Stimulated activated CD8-positive, alpha-beta memory T cell treated with anti-CD3 and anti-CD28 coated beads, Interleukin-15, amount 100 ng/mL, for 24 hours (primary cell): ENCODE data around the gene TMEM183A.
A peak's percentile ranks its signal among the peaks of the same experiment; 100 is the strongest.

ENCODE experiments used
- DNase-seq: peaks from one replicate; pipeline ENCODE4 v3.0.0-alpha.2; 2020; ENCODE audit warnings: low read depth

Gene TMEM183A

DNA sequence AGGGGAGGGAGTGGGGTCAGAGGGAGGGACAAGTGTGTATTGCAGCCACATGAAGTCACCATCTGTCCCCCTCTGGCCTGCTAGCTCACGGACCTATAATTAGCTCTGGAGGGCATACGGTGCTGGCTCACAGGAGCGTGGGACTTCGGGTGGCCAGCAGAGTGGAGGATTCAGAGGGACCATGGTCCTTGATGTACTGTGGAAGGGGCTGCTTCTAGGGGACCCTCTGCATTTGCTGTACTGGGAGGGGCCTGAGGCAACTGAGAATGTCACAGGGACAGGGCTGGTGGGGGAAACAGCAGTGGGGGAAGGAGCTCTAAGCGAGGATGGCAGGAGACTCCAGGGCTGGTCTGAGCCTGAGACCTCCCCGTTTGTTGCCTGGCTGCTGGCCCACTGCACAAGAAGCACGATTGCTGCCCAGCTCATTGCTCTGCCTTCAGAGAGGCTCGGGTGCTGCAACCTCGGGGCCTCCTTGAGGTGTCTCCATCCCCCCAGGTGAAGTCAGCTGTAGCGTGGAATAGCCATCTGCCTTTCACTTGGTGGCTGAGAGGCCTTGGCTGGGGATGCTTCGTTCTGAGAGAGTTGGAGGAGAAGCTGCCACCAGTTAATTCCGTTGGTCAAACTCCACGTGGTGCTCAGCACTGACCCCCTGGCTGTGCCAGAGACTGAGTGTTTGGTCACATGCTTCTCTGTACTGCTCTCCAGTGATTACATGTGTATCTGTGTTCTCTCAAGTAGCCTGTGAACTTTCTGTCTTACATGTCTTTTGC lies 21.8 kb downstream of the TMEM183A start:
- DNase-seq, result no peak

GRCh38 chr1:203031467-203031866 lies 24.3 kb downstream of the TMEM183A start:
- no peak for DNase-seq

DNA sequence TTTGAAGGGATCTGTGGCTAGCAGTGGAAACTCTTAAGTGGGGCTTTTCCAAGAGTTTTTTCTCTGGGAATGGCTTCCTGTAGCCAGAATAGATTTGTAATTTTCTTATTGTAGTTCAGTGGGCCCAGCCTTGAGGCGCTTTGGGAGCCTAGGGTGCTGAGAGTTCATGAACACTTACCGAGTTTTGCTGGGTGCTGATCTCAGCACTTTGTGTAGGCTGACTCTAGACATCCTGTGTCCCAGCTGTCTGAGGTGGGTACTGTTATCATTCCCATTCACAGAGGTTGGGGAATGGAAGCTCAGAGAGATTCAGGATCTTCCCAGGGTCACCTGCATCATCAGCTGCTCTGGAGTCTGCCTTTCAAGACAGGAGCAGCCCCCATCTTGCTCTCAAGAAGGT lies 26.1 kb downstream of the TMEM183A start:
- DNase-seq, result no peak

GRCh38 chr1:203033917-203034316 lies 26.7 kb downstream of the TMEM183A start:
- no peak for DNase-seq

DNA sequence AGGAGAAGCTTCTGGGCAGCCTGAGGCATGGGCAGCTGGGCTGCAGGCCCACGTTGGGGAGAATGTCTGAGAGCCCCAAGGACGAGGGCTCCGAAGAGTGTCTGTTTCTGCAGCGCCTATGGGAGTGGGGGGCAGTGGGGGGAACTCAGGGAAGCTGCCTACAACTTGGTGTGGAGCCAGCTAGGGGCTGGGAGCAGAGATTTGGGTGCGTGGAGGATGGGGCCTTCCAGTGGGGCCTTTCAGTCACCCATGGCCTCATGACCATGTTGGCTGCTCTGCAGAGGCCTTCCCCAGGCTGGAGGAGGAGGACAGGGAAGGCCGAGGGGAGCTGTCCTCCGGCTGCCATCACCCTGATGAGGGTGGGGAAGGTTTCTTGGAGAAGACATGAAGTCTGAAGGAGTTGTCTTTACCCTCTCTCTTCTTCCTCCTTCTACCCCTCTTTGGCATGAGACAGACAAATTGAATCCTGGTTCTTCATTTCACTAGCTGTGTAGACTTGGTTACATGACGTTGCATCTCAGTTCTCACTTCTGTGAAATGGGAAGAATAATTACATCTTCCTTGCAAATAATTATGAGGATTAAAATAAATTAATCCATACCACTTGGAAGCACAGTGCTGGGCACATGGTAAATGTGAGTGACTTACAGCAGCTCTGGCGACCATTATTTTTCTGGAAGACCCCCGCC lies 27.4 kb downstream of the TMEM183A start:
- no peak for DNase-seq

- DNase-seq, result no peak
Observed at GRCh38 chr1:203035111-203036000, 28.2 kb downstream of the TMEM183A start.

DNA sequence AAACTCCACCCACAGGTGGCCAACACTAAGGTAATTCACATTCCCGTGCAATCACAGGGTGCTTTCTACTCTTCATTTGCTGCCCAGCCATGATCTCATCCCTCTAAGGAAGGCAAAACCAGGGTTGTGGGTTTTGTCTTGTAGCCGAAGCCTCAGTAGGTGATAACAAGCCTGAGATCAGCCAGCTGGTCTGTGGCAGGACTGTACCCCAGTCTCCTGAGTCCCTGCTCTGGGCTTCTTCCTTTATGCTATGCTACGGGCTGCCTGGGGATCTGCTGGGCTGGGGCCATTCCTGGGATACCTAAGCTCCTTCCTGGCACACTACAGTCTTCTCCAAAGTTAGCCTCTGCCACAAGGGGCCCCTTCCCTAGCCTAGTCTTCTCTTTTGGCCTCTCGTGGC lies 29.0 kb downstream of the TMEM183A start:
- DNase-seq, result no peak

DNA sequence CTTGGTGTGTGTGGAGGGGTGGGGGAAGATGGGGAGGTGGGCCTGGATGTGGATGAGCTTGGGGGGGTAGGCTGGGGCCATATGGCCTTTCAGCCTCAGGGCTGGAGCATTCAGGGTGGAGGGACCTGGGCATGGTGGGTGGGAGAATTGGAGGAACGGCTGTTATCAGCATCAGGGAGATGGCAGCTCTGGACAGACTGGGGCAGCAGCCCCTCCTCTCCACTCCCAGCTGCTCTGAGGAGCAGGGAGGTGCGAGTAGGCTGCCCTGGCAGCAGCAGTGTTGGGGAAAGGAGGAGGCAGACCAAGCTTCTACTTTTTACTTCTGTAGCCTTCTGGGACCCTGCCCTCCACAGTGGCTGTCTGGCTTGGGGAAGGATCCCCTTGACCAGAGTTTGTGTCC lies 29.4 kb downstream of the TMEM183A start:
- DNase-seq, result no peak

DNA sequence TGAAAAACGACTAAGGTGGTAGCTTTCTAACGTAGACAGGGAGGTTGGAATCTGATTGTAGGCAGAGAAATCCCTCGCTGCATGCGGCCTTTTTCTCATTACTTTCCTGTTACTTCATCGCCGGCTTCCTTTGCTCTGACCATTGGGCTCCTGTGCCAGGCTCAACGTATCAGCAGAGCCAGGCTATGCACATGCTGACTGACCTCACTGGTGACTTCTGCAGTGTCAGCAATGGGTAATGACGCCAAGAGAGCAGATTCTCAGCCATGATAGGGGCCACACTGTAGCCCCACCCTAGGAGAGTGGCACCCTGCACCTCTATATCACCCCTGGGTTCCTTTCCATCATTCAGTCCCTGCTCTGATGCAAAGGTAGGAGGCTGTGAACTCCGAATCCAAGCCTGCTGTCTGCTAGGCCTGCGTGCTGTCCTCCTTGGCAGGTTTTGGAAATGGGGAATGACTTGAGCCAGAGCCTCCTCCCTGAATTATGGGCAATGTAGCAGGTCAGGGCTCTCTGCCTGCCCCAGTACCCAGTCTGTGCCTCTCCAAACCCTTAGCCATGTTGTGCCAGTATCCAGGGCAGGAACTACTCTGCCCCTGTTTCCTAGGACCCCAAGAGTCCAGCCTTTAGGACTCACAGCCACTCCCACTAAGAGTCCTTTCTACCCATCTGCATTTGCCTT lies 30.5 kb downstream of the TMEM183A start:
- no peak for DNase-seq

- no peak for DNase-seq
Observed at GRCh38 chr1:203038217-203038741, 31.1 kb downstream of the TMEM183A start.

DNA sequence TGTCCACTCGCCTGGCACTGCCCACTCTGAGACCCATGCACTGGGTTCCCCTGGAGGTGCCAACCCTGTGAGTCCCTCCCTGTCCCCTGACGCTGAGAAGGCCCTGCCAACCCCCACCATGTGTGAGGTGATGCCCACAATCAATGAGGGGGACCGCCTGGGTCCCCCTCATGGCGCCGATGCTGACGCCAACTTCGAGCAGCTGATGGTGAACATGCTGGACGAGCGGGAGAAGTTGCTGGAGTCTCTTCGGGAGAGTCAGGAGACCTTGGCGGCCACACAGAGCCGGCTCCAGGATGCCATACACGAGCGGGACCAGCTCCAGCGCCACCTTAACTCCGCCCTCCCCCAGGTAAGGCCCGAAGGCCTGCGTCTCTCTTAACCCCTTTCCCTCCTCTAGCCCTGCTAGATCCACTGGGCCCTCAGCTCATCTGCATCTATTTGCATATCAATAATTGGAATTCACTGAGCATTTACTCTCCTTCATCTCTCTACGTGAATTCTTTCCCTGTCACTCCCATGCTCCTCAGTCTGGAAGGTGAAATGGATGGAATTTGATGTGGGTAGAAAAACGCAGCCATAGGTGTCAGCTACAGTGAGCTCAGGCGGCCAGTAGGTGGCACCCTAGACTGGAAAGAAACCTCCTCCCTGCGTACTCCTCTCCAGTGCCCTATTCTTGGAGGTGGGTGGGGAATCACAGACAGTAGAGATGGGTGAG lies 31.9 kb downstream of the TMEM183A start:
- DNase-seq, result peak; percentile 19

DNA sequence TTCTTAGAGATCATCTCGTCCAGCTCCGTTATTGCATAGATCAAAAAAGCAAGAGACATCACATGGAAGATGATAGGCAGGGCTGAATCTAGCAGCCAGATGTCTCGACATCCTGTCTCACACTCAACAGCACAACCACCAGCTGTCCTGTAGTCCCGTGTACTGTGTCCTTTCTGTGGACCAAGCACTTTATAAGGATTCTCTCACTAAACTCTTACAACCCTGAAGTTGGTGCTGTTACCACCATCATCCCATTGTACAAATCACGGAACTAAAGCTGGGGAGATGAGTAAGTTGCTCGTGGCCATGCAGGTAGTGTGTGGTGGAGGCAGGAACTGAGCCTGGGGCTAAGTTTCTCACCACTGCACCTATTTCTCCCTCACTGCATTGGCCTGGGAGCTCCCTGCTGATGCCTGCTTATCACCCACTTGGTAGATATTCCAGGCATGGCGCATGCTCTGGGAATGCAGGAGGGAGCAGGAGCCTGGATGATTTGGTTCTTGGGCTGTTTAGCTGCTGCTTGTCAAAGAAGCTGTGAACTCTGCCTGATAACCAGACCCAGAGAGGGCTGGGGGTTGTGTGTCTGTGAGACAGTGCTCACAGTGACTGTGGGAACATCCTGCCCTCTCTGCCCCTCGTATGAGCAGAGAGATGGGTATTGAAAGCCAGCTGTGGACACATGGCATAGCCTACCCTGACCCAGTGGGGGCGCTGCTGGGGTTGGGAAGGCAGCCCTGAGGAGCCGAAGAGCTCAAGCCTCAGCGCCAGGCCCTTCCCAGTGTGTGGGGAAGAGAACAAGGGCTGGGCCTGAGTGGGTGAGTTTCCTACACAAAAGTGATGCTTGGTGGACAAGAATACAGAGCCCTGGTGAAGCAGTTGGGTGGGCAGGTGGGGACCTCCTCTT lies 32.7 kb downstream of the TMEM183A start:
- no peak for DNase-seq

- DNase-seq, result no peak
Observed at GRCh38 chr1:203040513-203041275, 33.5 kb downstream of the TMEM183A start.

DNA sequence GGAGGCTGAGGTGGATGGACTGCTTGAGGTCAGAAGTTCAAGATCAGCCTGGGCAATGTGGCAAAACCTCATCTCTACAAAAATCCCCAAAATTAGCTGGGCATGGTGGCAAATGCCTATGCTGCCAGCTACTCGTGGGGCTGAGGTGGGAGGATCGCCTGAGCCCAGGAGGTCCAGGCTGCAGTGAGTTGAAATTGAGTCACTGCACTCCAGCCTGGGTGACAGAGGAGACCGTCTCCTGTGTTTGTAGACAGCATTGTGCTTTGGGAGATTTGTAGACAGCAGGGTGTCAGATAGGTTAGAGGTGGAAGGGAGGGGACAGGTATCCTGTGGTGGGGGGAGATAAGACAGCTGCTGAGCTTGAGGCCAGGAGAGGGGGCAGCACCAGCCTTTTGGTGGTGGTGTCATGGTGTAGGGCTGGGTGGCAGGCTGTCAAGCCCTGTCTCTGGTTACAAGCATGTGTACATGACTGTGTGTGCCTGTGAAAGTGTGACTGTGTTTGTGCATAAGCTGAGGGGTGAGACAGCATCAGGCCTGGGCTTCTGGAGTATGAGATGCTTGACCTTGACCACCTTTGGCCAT lies 34.3 kb downstream of the TMEM183A start:
- no peak for DNase-seq

DNA sequence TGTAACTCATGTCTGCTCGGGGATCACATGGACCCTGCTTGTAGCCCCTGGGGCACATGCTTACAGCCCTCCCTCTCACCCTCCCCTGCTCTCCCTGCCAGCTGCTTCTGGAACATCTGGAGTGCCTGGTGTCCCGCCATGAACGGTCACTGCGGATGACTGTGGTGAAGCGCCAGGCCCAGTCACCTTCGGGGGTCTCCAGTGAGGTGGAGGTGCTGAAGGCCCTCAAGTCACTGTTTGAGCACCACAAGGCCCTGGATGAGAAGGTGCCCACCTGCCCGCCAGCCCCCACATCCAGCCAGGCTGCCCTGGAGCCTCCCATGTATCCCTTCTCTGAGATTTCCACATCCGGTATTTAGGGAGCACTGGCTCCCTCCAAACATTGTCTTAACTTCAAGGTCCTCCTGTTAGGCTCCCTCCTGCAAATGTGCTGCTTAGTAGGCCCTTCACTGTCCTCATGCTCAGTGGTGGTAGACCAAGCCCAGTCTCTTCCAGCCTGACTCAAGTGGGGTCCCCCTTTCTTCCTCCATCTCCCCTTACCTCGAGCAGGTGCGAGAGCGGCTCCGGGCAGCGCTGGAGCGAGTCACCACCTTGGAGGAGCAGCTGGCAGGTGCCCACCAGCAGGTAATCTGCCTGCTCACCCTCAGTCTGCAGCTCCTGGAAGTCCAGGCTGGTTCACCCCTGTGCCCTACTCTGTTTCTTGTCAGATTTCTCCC lies 36.8 kb downstream of the TMEM183A start:
- no peak for DNase-seq

- no peak for DNase-seq
Observed at GRCh38 chr1:203044546-203045250, 37.5 kb downstream of the TMEM183A start.

- DNase-seq, result no peak
Observed at GRCh38 chr1:203045336-203045735, 38.2 kb downstream of the TMEM183A start.
